GM20000 (cell line): ENCODE data around the gene VWF.

Experiments
- DNase-seq: peaks from one replicate; pipeline ENCODE4 v3.0.0; 2012; ENCODE audit warnings: low spot score
- CTCF ChIP-seq: IDR thresholded peaks from 2 replicates; pipeline ENCODE4 v1.5.1; 2012; ENCODE audit warnings: mild to moderate bottlenecking, control low read depth; ENCODE audit errors: extremely low read depth, missing control alignments

The VWF gene

GRCh38 chr12:6067152-6067916, 57.1 kb downstream of the VWF start:
- no peak for DNase-seq
- TF ChIP-seq CTCF, result no peak

GRCh38 chr12:6066651-6067050, 57.8 kb downstream of the VWF start:
- TF ChIP-seq CTCF, result no peak
- no peak for DNase-seq

- DNase-seq, result no peak
- no peak for TF ChIP-seq CTCF
Observed at GRCh38 chr12:6065863-6066199, 58.6 kb downstream of the VWF start.

- no peak for DNase-seq
- no peak for TF ChIP-seq CTCF
Observed at GRCh38 chr12:6065131-6065862, 59.2 kb downstream of the VWF start.

- TF ChIP-seq CTCF, result peak; percentile 79
- peak; percentile 82 for DNase-seq
Observed at GRCh38 chr12:6062757-6063735, 61.4 kb downstream of the VWF start.

GRCh38 chr12:6062395-6062756, 62.1 kb downstream of the VWF start:
- DNase-seq, result no peak
- TF ChIP-seq CTCF, result no peak
